ENCODE results near the gene SORCS2. TPM values are rescaled to one million over a fixed set of nuclear protein-coding genes. Genes with fewer than 3 reads are reported as not detected.

The SORCS2 gene
- total and polyA plus RNA-seq, 2 of the 13 experiments (the other 11 are each of a cell fraction or from before 2014, with no cell fraction given): 0.82 to 1.0 TPM

DNA sequence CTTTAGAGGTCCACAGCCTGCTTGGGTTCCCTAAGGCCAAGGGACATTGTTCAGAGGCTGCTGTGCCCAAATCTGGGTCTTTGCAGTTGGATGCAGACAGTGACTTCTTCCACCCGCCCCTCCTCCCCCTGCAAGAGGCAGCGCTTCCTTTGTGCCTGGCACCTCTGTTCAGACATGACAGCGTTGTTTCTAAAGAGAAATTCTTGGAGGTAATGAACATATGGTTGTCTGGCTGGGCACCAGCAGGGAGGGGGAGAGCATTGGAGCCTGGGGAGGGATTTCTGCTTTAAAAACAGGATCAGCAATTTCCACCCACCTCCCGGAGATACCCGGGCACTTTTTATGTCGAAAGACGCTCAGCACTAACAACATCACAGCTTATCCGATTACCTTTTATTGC, 190.9 kb downstream of the SORCS2 start:
- DNase-seq (ENCODE audit: low spot score): no peak
- no peak overlapping the region for H3K9ac ChIP-seq (ENCODE audit: insufficient read depth, low read depth, low read length)
- no peaks in the 10 kb centered on the region for H3K79me2 ChIP-seq (ENCODE audit: insufficient read depth, low read length)
- no peak overlapping the region for H3K4me3 ChIP-seq (replicated peaks in 1 of 3; ENCODE audit: insufficient read depth in 1 of 3, low read depth in 2 of 3, low read length in 3 of 3)
- no TSS peak for BruUV-seq (replicated peaks)
- H3K27me3 ChIP-seq (ENCODE audit: control insufficient read depth in 1 of 2, insufficient read depth in 2 of 2, low read length in 2 of 2): peaks cover 3 to 16% of the 10 kb centered on the region in 2 experiments; a peak in 2 of 5 replicates
- no peak overlapping the region for H3K4me2 ChIP-seq (ENCODE audit: low read depth, low read length)
- FAIRE-seq: no peak
- H3K4me1 ChIP-seq (ENCODE audit: insufficient read depth, low read length): no peaks in the 10 kb centered on the region
- ChIA-PET CTCF (ENCODE audit: low intra/inter-chr PET ratio, low total read pairs) (no interaction called here), POLR2A (no interaction called here)
- intact Hi-C loops (cut with micrococcal nuclease; ENCODE audit: unreplicated experiment) (no loop called here), in situ Hi-C loops (cut with HindIII; ENCODE audit: extremely low pct_ligation_motif_present, low pct_unique_long_range_greater_than_20kb) (no loop called here)
- TF ChIP-seq ZNF775 (CRISPR knock-in tag; IDR thresholded peaks at IDR 0.05; ENCODE audit: borderline replicate concordance) (no peak), CHD4 (IDR thresholded peaks at IDR 0.05; ENCODE audit: borderline replicate concordance, low read length) (no peak), ZNF83 (CRISPR knock-in tag; IDR thresholded peaks at IDR 0.05; ENCODE audit: borderline replicate concordance) (no peak), ZNF766 (CRISPR knock-in tag; IDR thresholded peaks at IDR 0.05; ENCODE audit: borderline replicate concordance) (no peak), TBL1XR1 (IDR thresholded peaks at IDR 0.05; ENCODE audit: borderline replicate concordance, low read length, partially characterized antibody) (no peak), ZNF292 (CRISPR knock-in tag; IDR thresholded peaks at IDR 0.05; ENCODE audit: borderline replicate concordance, low read depth) (no peak), ZBTB42 (CRISPR knock-in tag; IDR thresholded peaks at IDR 0.05) (no peak), ZNF460 (CRISPR knock-in tag; IDR thresholded peaks at IDR 0.05; ENCODE audit: borderline replicate concordance) (no peak)
- ATAC-seq: no peak
- H3K36me3 ChIP-seq (replicated peaks in 1 of 2; ENCODE audit: control insufficient read depth in 1 of 2, insufficient read depth in 2 of 2, low read length in 2 of 2): no peaks in the 10 kb centered on the region
- no peak overlapping the region for H2AFZ ChIP-seq (ENCODE audit: low read length)
- no peaks in the 10 kb centered on the region for H4K20me1 ChIP-seq (ENCODE audit: insufficient read depth, low read length)
- WGBS (ENCODE audit: low lambda C conversion rate): 49% methylated on average over 8 of the region's 8 CpGs
- H3K9me3 ChIP-seq (ENCODE audit: low read length): no peaks in the 10 kb centered on the region
- H3K27ac ChIP-seq (ENCODE audit: extremely low read length, insufficient read depth, low read length): no peak overlapping the region
